HepG2 (cell line): ENCODE data around the gene TMEM198. TPM values are rescaled to one million over a fixed set of nuclear protein-coding genes. Genes with fewer than 3 reads are reported as not detected.

ENCODE experiments used
- ATAC-seq: fragments of 200-7000 bp; cut with Tn5 transposase; 3 replicates; pipeline ENCODE4 v1.9.1; 2020; ENCODE audit warnings: mild to moderate bottlenecking, moderate library complexity
- BruUV-seq: library from RNA; stranded (reverse); fragments of 400-500 nt; replicated peaks from 2 replicates; lab custom pipeline; 2021; lab: Mats Ljungman, UMichigan
- CTCF ChIA-PET: fragments of 300-600 bp; formaldehyde crosslinking; extraction: SDS; loops from one replicate; lab custom pipeline; 2021; ENCODE audit warnings: low total read pairs, inconsistent platforms, low intra/inter-chr PET ratio; lab: Yijun Ruan, JAX
- POLR2A ChIA-PET: fragments of 350-600 bp; sonication (Branson Sonifier 250); formaldehyde crosslinking; loops from one replicate; lab custom pipeline; 2020; ENCODE audit warnings: antibody characterized with exemption, inconsistent platforms; lab: Yijun Ruan, JAX
- DNase-seq: peaks from one replicate; pipeline ENCODE4 v3.0.0-alpha.2; 2015; ENCODE audit warnings: low spot score
- FAIRE-seq: peaks from 3 replicates; lab custom pipeline; 2011; peaks lifted over from hg19 to GRCh38; lab: Jason Lieb, UNC
- H2AFZ ChIP-seq: one replicate; pipeline ENCODE4 v1.6.1; 2011; ENCODE audit warnings: low read length, inconsistent platforms
- H3K27ac ChIP-seq: fragments of 300-600 bp; 3 replicates; pipeline ENCODE4 v1.8.0; 2011; ENCODE audit warnings: mixed run types, mild to moderate bottlenecking, mixed read lengths, low read length, inconsistent platforms; ENCODE audit not compliant: insufficient read depth; ENCODE audit errors: extremely low read length
- H3K27me3 ChIP-seq, 2 experiments: fragments of 200-600 bp in 1 of 2; 2 replicates in 1 of 2; 3 replicates in 1 of 2; pipeline versions ENCODE4 v1.6.0 to v1.8.0; 2011; ENCODE audit warnings: low read length in 2 of 2, mild to moderate bottlenecking in 2 of 2, moderate library complexity in 2 of 2, inconsistent platforms in 1 of 2; ENCODE audit not compliant: insufficient read depth in 2 of 2, control insufficient read depth in 1 of 2
- H3K36me3 ChIP-seq, 2 experiments: fragments of 200-600 bp in 1 of 2; replicated peaks in 1 of 2; 2 replicates in 1 of 2; 3 replicates in 1 of 2; pipeline versions ENCODE4 v1.5.1 to v1.8.0; 2011; ENCODE audit warnings: low read length in 2 of 2, inconsistent platforms in 1 of 2; ENCODE audit not compliant: insufficient read depth in 2 of 2, control insufficient read depth in 1 of 2
- H3K4me1 ChIP-seq: 2 replicates; pipeline ENCODE4 v1.5.1; 2012; ENCODE audit warnings: low read length, inconsistent platforms; ENCODE audit not compliant: insufficient read depth
- H3K4me2 ChIP-seq: 2 replicates; pipeline ENCODE4 v1.6.0; 2011; ENCODE audit warnings: low read depth, low read length, inconsistent platforms
- H3K4me3 ChIP-seq, 3 experiments: fragments of 200-600 bp in 1 of 3; sonication (generic), shearing (Covaris generic) in 1 of 3; replicated peaks in 1 of 3; 2 replicates each; pipeline ENCODE4 v1.5.1; 2011 to 2016; ENCODE audit warnings: low read length in 3 of 3, inconsistent platforms in 2 of 3, low read depth in 2 of 3, mild to moderate bottlenecking in 2 of 3, control low read depth in 1 of 3, mixed read lengths in 1 of 3; ENCODE audit not compliant: insufficient read depth in 1 of 3
- H3K79me2 ChIP-seq: one replicate; pipeline ENCODE4 v1.6.1; 2011; ENCODE audit warnings: low read length, inconsistent platforms; ENCODE audit not compliant: insufficient read depth
- H3K9ac ChIP-seq: 2 replicates; pipeline ENCODE4 v1.6.0; 2011; ENCODE audit warnings: mild to moderate bottlenecking, low read depth, low read length, inconsistent platforms; ENCODE audit not compliant: insufficient read depth
- H3K9me3 ChIP-seq: 2 replicates; pipeline ENCODE4 v1.5.1; 2012; ENCODE audit warnings: mild to moderate bottlenecking, low read length
- H4K20me1 ChIP-seq: 2 replicates; pipeline ENCODE4 v1.6.0; 2011; ENCODE audit warnings: inconsistent platforms, mild to moderate bottlenecking, low read length, moderate library complexity; ENCODE audit not compliant: insufficient read depth
- AGO2 ChIP-seq: fragments of 200-400 bp; formaldehyde crosslinking; optimal IDR thresholded peaks from 2 replicates; pipeline ENCODE3; 2017; ENCODE audit warnings: mild to moderate bottlenecking, low read depth, low read length, moderate library complexity
- EZH2 ChIP-seq: conservative IDR thresholded peaks from 2 replicates; pipeline ENCODE4 v1.6.1; 2012; ENCODE audit warnings: mild to moderate bottlenecking, low read depth, low read length, moderate library complexity
- KLF12 ChIP-seq: sonication (generic); formaldehyde crosslinking; IDR thresholded peaks from 2 replicates; pipeline ENCODE4 v1.4.0; 2020; ENCODE audit warnings: missing genetic modification reagents, borderline replicate concordance
- ZNF629 ChIP-seq: sonication (generic); formaldehyde crosslinking; conservative IDR thresholded peaks from 2 replicates; pipeline ENCODE4 v1.5.0; 2020; ENCODE audit warnings: missing genetic modification reagents
- WGBS: methylation state at CpG from one replicate; pipeline ENCODE4 v1.1.6; 2017; ENCODE audit warnings: low lambda C conversion rate; 5-methylcytosine and 5-hydroxymethylcytosine counted together
- in situ Hi-C: cut with HindIII; loops from 2 replicates; pipeline ENCODE4 v1.10.0; 2017; ENCODE audit warnings: low pct_unique_long_range_greater_than_20kb; ENCODE audit not compliant: extremely low pct_ligation_motif_present
- intact Hi-C: fragments of 100-400 bp; cut with micrococcal nuclease; formaldehyde crosslinking; loops from one replicate; pipeline ENCODE4 v1.10.0; 2022; ENCODE audit not compliant: unreplicated experiment
- polyA plus RNA-seq, 8 experiments: library from polyadenylated mRNA; depleted of rRNA in 3 of 8; stranded (reverse) in 7 of 8; unstranded in 1 of 8; fragments of >200 nt; fragmentation: Illumina TruSeq in 4 of 8; extraction: Trizol in 4 of 8; gene quantifications; 2 replicates each; pipeline versions ENCODE4 v1.2.1 to v1.2.3, GENCODE V29; 2011 to 2016; ENCODE audit warnings: low read depth in 4 of 8, missing spikeins in 1 of 8, mixed read lengths in 1 of 8; ENCODE audit not compliant: insufficient read depth in 1 of 8
- total RNA-seq, 5 experiments: library from RNA; depleted of rRNA; stranded (reverse); fragments of >200 nt; fragmentation: Illumina TruSeq; extraction: Trizol; gene quantifications; 2 replicates each; pipeline ENCODE4 v1.2.3, GENCODE V29; 2016; ENCODE audit warnings: low read depth in 1 of 5

TMEM198 gene
- total and polyA plus RNA-seq, 2 of the 13 experiments (the other 11 are each of a cell fraction or from before 2014, with no cell fraction given): 17.3 to 23.5 TPM

GRCh38 chr2:219523031-219523671, 20.7 kb upstream of the TMEM198 start:
- peaks cover 37% of the 10 kb centered on the region for H3K4me1 ChIP-seq
- peak overlapping the region; percentile 16; the same call in 1 of the 2 replicates for H3K4me2 ChIP-seq
- no TSS peak for BruUV-seq
- CTCF ChIA-PET: interaction anchor here (1.1 to 1.7 kb wide), 2 partner anchors 28 to 30 kb away, joined by 3 to 4 read pairs; a partner anchor contains a TSS
- WGBS: 34% methylated on average over 22 of the region's 24 CpGs
- intact Hi-C loops: no loop called here
- H3K4me3 ChIP-seq: no peak overlapping the region; a peak in 1 of 6 replicates
- peaks cover 28 to 96% of the 10 kb centered on the region in 2 experiments for H3K27me3 ChIP-seq
- TF ChIP-seq EZH2 (peak; percentile 95), AGO2 (no peak)
- TF ChIP-seq, all 625 proteins: peak for 1
- Histone ChIP-seq H3K27ac (no peak overlapping the region), H3K36me3 (no peaks in the 10 kb centered on the region), H3K9me3 (no peaks in the 10 kb centered on the region), H2AFZ (no peak overlapping the region), H4K20me1 (no peaks in the 10 kb centered on the region), H3K79me2 (no peaks in the 10 kb centered on the region), H3K9ac (no peak overlapping the region)
- POLR2A ChIA-PET: no interaction called here
- in situ Hi-C loops: loop anchor here (10.0 kb wide), 1 partner anchor 48 kb away; no protein-coding TSS in a partner anchor
- FAIRE-seq: no peak
- ATAC-seq: no peak
- no peak for DNase-seq

GRCh38 chr2:219524817-219525216, 19.0 kb upstream of the TMEM198 start:
- no peak for FAIRE-seq
- WGBS: 50% methylated on average over 2 of the region's 2 CpGs

More at GRCh38 chr2:219524817-219525216, 19.0 kb upstream of the TMEM198 start:
- BruUV-seq: no TSS peak
- DNase-seq: no peak
- CTCF ChIA-PET: no interaction called here
- H3K79me2 ChIP-seq: no peaks in the 10 kb centered on the region
- TF ChIP-seq ZNF629 (CRISPR knock-in tag) (peak; percentile 65), KLF12 (CRISPR knock-in tag) (no peak)
- TF ChIP-seq, all 625 proteins: peak for 1
- no peaks in the 10 kb centered on the region for H3K9me3 ChIP-seq
- POLR2A ChIA-PET: no interaction called here
- H3K27ac ChIP-seq: no peak overlapping the region
- H3K27me3 ChIP-seq: peaks cover 30 to 96% of the 10 kb centered on the region in 2 experiments
- no peak overlapping the region for H3K4me2 ChIP-seq
- in situ Hi-C loops (loop anchor here (10.0 kb wide), 1 partner anchor 50 kb away; no protein-coding TSS in a partner anchor), intact Hi-C loops (no loop called here)
- H3K36me3 ChIP-seq: no peaks in the 10 kb centered on the region
- H4K20me1 ChIP-seq: no peaks in the 10 kb centered on the region
- H3K4me3 ChIP-seq: no peak overlapping the region
- ATAC-seq: no peak
- no peak overlapping the region for H3K9ac ChIP-seq
- H2AFZ ChIP-seq: no peak overlapping the region
- H3K4me1 ChIP-seq: peaks cover 28% of the 10 kb centered on the region
